Urothelium cell line (cell line): ENCODE results near the gene CASK.
"Not testable (repeated sequence)": the region's sequence is repeated elsewhere in the genome, so short reads cannot be mapped to it uniquely, and the experiment has no call there.

ENCODE experiments used
- DNase-seq: peaks from one replicate; pipeline ENCODE4 v3.0.0; 2011; ENCODE audit warnings: low spot score, mixed read lengths
- FAIRE-seq: peaks from 2 replicates; lab custom pipeline; 2011; peaks lifted over from hg19 to GRCh38; lab: Jason Lieb, UNC

CASK gene

GRCh38 chrX:41703574-41704029, 219.8 kb downstream of the CASK start:
- DNase-seq (no peak), FAIRE-seq (no peak)

GRCh38 chrX:41695426-41695825, 227.9 kb downstream of the CASK start:
- peak; percentile 3 for DNase-seq
- no peak for FAIRE-seq

DNA sequence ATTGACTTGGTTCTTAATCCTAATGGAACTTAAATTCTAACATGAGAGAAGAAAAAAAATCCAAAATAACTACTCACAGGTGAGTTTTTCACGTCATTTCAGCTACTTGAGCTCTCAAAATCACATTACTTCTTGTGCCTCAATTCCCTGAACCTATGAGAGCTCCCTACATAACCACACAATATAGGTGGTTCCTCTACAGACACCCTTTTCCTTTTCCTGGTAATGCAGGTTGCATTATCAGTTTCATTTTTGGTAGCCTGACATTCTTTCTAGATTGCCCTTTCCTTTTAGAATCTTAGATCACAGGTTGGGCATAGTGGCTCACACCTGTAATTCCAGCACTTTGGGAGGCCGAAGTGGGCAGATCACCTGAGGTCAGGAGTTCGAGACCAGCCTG, 230.3 kb downstream of the CASK start:
- FAIRE-seq, result no peak
- no peak for DNase-seq

DNA sequence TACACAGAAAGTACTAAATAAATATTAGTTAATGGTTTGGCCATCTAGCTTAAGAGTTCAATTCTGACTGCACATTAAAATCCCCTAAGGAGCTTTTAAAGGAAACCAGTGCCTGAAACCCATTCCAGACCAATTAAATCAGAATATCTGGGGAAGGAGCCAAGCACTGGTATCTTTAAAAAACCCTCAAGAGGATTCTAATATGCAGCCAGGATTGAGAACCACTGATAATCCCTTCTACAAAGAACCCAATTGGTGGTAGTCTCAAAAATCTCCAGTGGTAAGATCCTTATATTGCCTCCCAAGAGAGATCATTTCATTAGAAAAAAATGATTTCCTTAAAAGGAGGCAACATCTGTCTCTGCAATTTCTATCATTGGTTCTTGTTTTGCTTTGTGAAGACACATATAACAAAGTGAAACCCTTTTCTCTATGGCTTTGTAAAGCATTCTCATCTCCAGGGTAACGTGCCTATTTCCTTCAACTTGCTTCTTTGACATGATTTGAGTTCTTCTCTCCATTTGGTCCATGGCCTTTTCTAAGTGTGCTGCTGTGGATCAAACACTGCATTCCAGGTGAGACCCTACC, 231.1 kb downstream of the CASK start:
- DNase-seq (no peak), FAIRE-seq (no peak)

DNA sequence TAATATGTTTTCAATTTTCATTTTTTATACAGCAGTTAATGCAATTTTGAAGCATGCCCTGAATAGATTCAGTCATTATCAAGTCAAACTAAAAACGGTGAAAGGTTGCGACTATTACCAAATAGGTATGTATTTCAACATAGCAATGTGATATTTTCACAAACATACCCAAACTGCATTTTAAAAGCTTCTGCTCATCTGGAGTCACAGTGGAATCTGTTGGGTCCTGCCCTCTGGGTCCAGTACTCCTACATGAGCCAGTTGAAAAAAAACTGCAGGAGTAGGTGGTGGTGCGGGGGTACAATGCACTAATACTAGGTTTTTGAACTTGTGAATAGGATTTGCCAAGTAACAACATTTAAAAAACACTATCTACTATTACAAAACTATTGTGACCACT, 233.6 kb downstream of the CASK start:
- DNase-seq, result no peak
- FAIRE-seq, result no peak

DNA sequence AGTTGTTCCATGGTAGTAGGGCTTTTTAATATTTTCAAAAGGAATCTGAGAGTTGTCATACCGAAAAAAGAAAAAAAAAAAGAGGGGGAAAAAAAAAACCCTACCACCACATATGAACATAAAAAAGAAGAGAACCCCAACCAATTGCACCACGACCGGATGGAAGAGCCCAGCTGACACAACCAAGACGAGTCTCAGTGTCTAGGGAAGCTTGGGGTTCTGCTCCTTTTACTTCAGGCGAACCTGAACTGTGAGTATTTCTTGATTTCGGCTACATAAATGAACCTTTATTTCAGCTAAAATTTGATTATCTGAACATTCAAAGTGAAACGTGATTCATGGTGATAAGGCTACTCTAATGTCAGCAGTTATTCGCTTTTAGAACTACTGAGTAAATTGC, 234.5 kb downstream of the CASK start, which contains the start of gene GPR34:
Gene GPR34 (plus strand): TSS at position 139 of the 400 bp plus-strand sequence. CDS start 6,661 bp downstream, outside the sequence.
- no peak for DNase-seq
- FAIRE-seq, result no peak

- FAIRE-seq (no peak), DNase-seq (no peak)
These were observed 235.2 kb downstream of the CASK start for GRCh38 chrX:41688156-41688555.

DNA sequence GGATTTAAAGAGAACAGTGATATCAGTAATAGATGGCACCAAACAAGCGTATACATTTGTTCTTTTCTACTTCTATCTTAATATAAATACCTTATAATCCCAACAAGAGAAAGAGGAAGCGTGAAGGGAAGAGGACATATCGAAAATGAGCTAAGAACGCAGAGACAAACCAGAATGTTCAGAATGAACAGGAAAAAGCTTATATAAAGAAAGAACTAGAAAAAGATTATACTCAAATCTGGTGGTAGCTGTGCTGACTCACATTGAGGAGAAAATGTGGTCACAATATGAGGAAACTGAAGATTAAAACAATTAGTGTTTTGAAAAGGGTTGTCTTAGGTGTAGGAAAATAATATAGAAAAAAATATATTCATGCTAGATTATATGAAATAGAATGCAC, 236.6 kb downstream of the CASK start:
- FAIRE-seq (no peak), DNase-seq (no peak)

DNA sequence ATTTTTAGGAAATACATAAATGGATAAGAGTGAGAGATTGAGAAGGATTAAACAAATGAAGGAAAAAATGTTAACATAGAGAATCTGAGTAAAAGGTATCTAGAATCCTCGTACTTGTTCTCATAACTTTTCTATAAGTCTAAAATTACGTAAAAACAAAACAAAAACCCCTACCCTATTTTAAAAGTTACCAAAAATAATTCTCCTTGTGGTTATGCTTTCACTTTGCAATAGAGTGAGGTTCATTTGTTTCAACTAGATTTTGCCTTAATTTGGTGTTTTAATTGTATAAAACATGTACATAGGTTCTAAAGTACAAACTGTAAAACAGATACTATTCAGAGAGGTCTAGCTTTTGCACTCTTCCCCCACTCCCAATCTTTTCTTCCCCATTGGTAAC, 238.4 kb downstream of the CASK start:
- DNase-seq, result no peak
- FAIRE-seq, result no peak

GRCh38 chrX:41684138-41684537, 239.2 kb downstream of the CASK start:
- FAIRE-seq (no peak), DNase-seq (no peak)

- DNase-seq (no peak), FAIRE-seq (no peak)
These were observed 245.9 kb downstream of the CASK start for GRCh38 chrX:41677183-41678060.

GRCh38 chrX:41676361-41676760, 247.0 kb downstream of the CASK start:
- not testable (repeated sequence) for FAIRE-seq, DNase-seq

DNA sequence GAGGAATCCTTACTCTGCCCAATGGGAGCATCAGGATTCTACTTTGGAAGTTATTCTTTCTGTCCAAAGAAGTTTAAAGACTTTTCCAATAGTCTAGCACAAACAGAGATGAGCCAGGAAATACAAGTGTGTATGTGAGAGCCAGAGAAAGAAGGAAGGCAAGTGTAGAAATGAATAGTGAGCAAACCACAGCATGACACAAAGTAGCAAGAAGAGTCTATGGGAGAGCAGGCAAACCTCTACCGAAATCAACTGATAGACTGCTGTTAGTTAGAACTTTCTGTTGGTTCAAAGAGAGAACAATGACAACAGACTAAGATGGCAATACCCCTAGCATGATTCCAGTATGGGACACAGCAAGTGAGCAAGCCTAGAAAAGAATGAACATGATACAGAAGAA, 250.7 kb downstream of the CASK start:
- FAIRE-seq (no peak), DNase-seq (no peak)

DNA sequence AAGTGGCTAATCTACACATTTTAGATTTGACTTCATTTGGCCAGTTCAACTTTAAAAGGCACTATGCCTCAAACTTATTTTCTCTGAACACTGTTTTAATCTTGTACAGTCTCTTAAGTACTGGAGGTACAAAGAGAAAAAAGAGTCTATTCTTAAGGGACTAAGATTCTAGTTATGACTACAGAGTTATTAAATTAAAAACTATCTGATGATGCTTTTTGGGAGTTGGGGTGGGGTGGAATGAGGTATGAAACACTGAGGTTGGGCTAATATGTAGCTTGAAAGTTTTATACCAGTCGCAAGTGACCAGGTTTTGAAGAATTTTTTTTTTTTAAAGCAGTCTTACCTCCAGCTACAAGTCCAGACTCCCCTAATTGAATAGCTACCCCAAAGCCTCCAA, 252.3 kb downstream of the CASK start:
- DNase-seq (no peak), FAIRE-seq (no peak)

- no peak for DNase-seq
- FAIRE-seq, result no peak
These were observed 253.2 kb downstream of the CASK start for GRCh38 chrX:41670112-41670511.

- FAIRE-seq, result no peak
These were observed 255.7 kb downstream of the CASK start for GRCh38 chrX:41667631-41668030.

DNA sequence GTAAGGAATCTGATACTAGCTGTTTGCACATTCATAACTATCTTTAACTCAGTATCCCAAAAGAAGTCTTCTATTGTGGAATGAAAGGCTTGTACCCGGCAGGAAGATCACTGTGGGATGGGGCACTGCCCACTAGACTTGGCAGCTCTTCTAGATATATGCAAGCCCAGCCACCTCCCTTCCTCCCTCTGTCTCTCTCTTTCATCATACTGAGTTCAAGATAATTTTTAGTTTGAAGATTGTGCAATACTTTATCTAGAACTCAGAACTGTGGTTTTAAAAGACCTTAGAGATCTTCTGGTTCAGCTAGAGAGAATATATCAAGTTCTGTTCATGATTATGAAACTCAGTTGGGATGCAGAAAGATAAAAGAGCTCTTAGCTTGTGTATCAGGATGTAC, 257.1 kb downstream of the CASK start:
- DNase-seq, result no peak
- FAIRE-seq, result no peak

More at GRCh38 chrX:41667631-41668030, 255.7 kb downstream of the CASK start:
- DNase-seq, result no peak

DNA sequence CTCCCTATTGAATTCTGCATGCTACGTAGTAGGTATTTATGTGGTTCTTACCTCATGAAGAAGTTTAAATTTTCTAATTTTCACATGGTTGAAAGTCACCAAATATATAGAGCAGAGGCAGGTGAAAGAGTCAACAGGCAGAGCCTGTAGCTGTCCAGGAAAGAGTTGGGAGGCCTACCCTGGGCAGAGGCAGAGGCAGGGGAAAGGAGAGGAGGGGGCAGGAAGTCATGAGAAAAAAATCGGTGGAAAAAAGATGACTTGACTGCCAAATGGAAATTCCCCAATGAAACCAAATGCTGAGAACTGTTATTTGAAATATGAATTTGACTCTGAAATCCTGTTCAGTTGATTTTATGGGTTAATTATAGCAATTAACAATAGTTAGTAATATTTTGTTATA, 257.7 kb downstream of the CASK start:
- no peak for FAIRE-seq

DNA sequence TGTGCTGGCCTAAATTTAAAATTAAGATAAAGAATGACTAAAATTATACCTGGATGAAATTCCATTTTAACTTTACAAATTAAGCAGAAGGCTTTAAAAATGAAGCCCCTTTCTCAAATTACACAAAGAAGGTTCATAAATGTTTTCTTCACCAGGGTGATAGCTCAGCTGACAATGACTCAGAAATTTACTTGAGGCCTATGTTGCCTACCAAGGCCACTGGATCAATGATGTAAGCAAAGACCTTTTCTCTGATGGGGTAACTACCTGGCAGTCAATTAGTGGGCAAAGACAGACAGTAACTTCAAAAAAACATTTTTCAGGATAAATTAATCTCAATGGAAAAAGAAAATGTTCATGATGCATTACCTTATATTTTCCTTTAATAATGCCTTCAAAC, 258.4 kb downstream of the CASK start:
- FAIRE-seq, result no peak
- no peak for DNase-seq

More for the DNA sequence above, 257.7 kb downstream of the CASK start:
- DNase-seq, result no peak

- FAIRE-seq (no peak), DNase-seq (no peak)
These were observed 258.9 kb downstream of the CASK start for GRCh38 chrX:41664375-41664901.

- no peak for FAIRE-seq
- no peak for DNase-seq
These were observed 261.8 kb downstream of the CASK start for GRCh38 chrX:41661366-41662095.
